Measurements from ENCODE around the gene UBA1. TPM values are rescaled to one million over a fixed set of nuclear protein-coding genes. Genes with fewer than 3 reads are reported as not detected.

UBA1 gene
- total and polyA plus RNA-seq, 2 of the 13 experiments (the other 11 are each of a cell fraction or from before 2014, with no cell fraction given) = 93.3 to 129 TPM

DNA sequence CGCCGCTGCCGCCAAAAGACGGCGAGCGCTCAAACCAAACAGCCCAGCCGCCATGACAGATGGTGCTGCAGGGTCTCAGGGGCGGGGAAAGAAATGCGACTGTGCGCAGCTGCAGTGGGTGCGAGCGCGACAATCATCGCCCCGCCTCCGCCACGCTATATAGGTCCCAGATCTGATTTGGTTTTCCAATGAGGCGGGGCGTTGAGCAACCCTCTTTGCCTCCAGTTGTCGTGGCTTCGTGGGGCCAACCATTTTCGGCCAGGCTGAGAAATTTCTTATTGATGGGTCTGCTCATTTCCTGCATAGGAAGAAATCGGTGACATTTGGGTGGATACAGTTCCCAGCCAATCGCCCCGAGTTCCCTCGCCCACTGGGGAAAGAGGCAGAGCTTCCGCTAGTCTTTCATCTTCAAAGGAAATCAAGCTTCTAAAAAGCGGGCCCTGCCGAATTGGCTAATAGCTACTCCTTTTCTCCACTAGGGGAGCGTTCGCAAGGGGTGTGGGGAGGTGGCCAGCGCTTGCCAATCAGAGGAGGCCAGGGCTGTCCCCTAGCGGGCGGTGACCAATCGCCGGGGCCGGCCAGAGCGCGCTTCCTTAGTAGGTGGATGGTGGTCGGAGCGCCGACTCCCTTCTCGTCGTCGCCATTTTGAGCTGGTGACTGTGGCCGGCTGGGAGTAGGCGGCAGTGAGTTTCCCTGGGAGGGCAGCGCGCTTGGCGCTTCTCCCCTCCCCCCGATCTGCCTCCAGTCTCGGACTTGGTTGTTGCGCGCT is 48.8 kb upstream of the UBA1 start, which contains the start of the genes NDUFB11 and RBM10:
Gene NDUFB11, minus strand, starts transcription at position 77 of the 769 bp plus-strand sequence. Its CDS starts 23 bp downstream, at position 54.
Gene RBM10, plus strand, starts transcription at position 596 of the 769 bp plus-strand sequence. CDS start 2,261 bp downstream, outside the sequence.
- H3K4me3 ChIP-seq (replicated peaks in 1 of 3; ENCODE audit: insufficient read depth in 1 of 3, low read depth in 2 of 3, low read length in 3 of 3) = peak within 1 kb of the TSS; percentile 66 to 83 (median 76)
- POLR2A ChIA-PET = interaction anchor here (0.6 to 2.0 kb wide), 12 partner anchors 10 to 308 kb away, joined by 3 to 35 read pairs (median 4); partner anchors contain the start of genes RP2 and USP11
- H3K4me1 ChIP-seq (ENCODE audit: insufficient read depth, low read length) = peaks cover 20% of the 10 kb centered on the region
- ATAC-seq (peak; percentile 97), DNase-seq (ENCODE audit: low spot score) (peak; percentile 89), FAIRE-seq (peak; percentile 88)
- BruUV-seq (replicated peaks) = no TSS peak
- in situ Hi-C loops (cut with HindIII; ENCODE audit: extremely low pct_ligation_motif_present, low pct_unique_long_range_greater_than_20kb) = no loop called here
- H3K79me2 ChIP-seq (ENCODE audit: insufficient read depth, low read length) = peaks cover 48% of the 10 kb centered on the region
- CTCF ChIA-PET (ENCODE audit: low intra/inter-chr PET ratio, low total read pairs) = no interaction called here
- peak within 1 kb of the TSS; percentile 98 for H3K27ac ChIP-seq (ENCODE audit: extremely low read length, insufficient read depth, low read length)
- H2AFZ ChIP-seq (ENCODE audit: low read length) = no peak within 1 kb of the TSS
- peak within 1 kb of the TSS; percentile 93 for H3K4me2 ChIP-seq (ENCODE audit: low read depth, low read length)
- H3K27me3 ChIP-seq (ENCODE audit: control insufficient read depth in 1 of 2, insufficient read depth in 2 of 2, low read length in 2 of 2) = no peaks in the 10 kb centered on the region
- peak within 1 kb of the TSS; percentile 89 for H3K9ac ChIP-seq (ENCODE audit: insufficient read depth, low read depth, low read length)
- H3K9me3 ChIP-seq (ENCODE audit: low read length) = no peaks in the 10 kb centered on the region
- peaks cover 18% of the 10 kb centered on the region; the same call in 1 of the 2 replicates for H4K20me1 ChIP-seq (ENCODE audit: insufficient read depth, low read length)
- H3K36me3 ChIP-seq (replicated peaks in 1 of 2; ENCODE audit: control insufficient read depth in 1 of 2, insufficient read depth in 2 of 2, low read length in 2 of 2) = peaks cover 1 to 7% of the 10 kb centered on the region in 2 experiments; a peak in 3 of 5 replicates
- intact Hi-C loops (cut with micrococcal nuclease; ENCODE audit: unreplicated experiment) = loop anchor here (2.0 kb wide), 1 partner anchor 16 kb away; no protein-coding TSS in a partner anchor
- no CpG with 5 or more reads among the region's 54 CpGs for WGBS (ENCODE audit: low lambda C conversion rate)
- no peak for TF ChIP-seq ZNF652 (CRISPR knock-in tag; IDR thresholded peaks at IDR 0.05; ENCODE audit: borderline replicate concordance, low read depth)
- TF ChIP-seq, protein P1, sequence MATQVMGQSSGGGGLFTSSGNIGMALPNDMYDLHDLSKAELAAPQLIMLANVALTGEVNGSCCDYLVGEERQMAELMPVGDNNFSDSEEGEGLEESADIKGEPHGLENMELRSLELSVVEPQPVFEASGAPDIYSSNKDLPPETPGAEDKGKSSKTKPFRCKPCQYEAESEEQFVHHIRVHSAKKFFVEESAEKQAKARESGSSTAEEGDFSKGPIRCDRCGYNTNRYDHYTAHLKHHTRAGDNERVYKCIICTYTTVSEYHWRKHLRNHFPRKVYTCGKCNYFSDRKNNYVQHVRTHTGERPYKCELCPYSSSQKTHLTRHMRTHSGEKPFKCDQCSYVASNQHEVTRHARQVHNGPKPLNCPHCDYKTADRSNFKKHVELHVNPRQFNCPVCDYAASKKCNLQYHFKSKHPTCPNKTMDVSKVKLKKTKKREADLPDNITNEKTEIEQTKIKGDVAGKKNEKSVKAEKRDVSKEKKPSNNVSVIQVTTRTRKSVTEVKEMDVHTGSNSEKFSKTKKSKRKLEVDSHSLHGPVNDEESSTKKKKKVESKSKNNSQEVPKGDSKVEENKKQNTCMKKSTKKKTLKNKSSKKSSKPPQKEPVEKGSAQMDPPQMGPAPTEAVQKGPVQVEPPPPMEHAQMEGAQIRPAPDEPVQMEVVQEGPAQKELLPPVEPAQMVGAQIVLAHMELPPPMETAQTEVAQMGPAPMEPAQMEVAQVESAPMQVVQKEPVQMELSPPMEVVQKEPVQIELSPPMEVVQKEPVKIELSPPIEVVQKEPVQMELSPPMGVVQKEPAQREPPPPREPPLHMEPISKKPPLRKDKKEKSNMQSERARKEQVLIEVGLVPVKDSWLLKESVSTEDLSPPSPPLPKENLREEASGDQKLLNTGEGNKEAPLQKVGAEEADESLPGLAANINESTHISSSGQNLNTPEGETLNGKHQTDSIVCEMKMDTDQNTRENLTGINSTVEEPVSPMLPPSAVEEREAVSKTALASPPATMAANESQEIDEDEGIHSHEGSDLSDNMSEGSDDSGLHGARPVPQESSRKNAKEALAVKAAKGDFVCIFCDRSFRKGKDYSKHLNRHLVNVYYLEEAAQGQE (IDR thresholded peaks at IDR 0.05; ENCODE audit: borderline replicate concordance in 1 of 2, low read depth in 1 of 2, low read length in 2 of 2) = peak in 1 of 2 experiments; percentile 29; a peak in 1 of 4 replicates
- TF ChIP-seq, protein P2, sequence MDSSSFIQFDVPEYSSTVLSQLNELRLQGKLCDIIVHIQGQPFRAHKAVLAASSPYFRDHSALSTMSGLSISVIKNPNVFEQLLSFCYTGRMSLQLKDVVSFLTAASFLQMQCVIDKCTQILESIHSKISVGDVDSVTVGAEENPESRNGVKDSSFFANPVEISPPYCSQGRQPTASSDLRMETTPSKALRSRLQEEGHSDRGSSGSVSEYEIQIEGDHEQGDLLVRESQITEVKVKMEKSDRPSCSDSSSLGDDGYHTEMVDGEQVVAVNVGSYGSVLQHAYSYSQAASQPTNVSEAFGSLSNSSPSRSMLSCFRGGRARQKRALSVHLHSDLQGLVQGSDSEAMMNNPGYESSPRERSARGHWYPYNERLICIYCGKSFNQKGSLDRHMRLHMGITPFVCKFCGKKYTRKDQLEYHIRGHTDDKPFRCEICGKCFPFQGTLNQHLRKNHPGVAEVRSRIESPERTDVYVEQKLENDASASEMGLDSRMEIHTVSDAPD (CRISPR knock-in tag; IDR thresholded peaks at IDR 0.05) = no peak
- TF ChIP-seq ARID4A (CRISPR knock-in tag; IDR thresholded peaks at IDR 0.05; ENCODE audit: borderline replicate concordance) = peak; percentile 64; the same call in 1 of the 2 replicates
- 0 out of 2 replicates have a peak, but pooled peaks have one; percentile 32 for TF ChIP-seq GATAD1 (CRISPR knock-in tag; IDR thresholded peaks at IDR 0.05)
- no peak for TF ChIP-seq NCOA2 (CRISPR knock-in tag; IDR thresholded peaks at IDR 0.05)
- TF ChIP-seq KDM4B (CRISPR knock-in tag; IDR thresholded peaks at IDR 0.05) = 0 out of 2 replicates have a peak, but pooled peaks have one; percentile 26
- 0 out of 2 replicates have a peak, but pooled peaks have one; percentile 10 for TF ChIP-seq PAXIP1 (CRISPR knock-in tag; conservative IDR thresholded peaks at IDR 0.05)
